Stimulated activated CD8-positive, alpha-beta memory T cell treated with anti-CD3 and anti-CD28 coated beads, Interleukin-12 subunit alpha, Interleukin-12 subunit beta, amount 100 ng/mL, for 1 hour (primary cell): Measurements from ENCODE around the gene CHRNG.

Experiments
- DNase-seq: peaks from one replicate; pipeline ENCODE4 v3.0.0-alpha.2; 2020; ENCODE audit warnings: low read depth

The CHRNG gene

GRCh38 chr2:232505856-232506255, 33.6 kb upstream of the CHRNG start:
- DNase-seq: no peak

DNA sequence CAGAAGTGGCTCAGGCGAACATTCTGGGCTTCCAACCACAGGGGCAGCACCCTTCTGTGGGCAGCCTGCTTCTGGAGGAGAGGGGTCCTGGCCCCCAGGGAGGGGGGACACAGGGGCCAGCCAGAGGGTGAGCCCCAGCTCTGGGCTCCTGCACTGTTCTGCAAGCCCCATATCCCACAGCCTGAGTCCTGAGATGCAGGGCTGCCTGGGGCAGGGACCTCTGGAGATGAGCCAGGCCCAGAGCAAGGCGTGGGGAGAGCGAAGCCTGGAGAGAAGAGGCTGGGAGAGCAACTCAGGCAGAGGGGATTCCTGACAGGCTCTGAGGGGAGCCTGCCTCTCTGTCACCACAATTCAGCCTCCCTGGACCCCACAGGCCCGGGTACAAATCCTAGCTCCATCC, 32.8 kb upstream of the CHRNG start:
- no peak for DNase-seq

DNA sequence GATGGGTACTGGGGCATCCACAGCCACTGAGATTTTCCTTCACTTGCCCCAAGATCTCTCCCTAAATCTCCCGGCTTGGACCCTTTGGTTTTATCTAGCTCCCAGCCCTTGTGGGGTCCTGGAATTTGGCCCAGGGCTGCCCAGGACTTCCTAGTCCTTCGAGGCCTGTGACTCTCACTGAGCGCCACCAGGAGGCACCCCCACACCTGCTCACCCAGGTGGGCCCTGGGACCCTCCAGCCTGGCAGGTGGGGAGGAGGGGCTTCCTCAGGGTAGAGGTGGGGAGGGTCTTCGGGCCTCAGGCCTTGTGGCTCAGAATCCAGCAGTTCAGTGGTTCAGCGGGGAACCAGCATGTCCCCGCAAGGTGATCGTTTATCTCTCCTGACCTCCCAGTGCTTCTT, 31.2 kb upstream of the CHRNG start:
- no peak for DNase-seq

DNA sequence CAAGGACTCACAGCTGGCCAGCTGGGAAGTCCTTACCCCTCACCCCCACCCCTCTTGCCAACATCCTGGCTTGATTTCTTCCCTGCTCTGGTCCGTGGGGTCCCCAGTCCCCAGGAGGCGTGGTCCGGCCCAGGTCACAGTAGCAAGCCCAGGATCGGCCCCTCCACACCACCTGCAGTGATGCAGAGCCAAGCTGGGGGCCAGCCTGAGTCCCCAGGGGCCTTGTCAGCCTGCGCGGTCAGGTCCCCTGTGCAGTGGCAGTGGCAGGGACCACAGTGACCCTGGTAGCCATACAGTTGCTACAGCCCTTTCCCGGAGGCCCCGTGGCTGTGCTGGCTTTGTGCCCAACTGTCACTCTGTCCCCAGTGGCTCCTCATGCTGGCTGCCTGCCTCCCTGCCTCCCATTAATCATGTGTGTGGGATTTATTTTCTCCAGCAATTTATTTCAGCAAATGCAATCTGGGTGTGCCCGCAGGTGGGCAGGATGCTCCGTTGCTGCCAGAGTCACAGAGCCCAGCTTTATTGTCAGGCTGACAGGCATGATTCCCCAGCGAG, 28.1 kb upstream of the CHRNG start:
- DNase-seq: no peak

DNA sequence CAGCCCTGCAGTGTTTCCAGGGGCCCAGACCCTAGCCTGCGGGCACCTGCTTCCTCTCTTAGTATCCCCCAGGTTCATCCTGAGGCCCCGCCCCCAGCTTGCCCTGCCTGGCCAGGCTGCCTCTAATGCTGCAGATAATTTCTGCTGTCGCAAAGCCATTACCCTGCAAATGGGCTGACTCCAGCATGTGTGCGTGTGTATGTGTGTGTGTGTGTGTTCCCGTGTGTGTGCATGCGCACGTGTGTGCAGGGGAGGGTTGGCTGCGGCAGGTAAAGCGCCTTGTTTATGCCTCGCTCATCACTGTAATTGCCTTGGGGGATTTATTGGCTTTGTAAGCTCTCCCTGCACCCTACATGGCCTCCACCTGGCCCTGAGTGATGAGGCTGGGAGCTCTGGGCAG, 26.9 kb upstream of the CHRNG start:
- DNase-seq: no peak

GRCh38 chr2:232513353-232513752, 26.1 kb upstream of the CHRNG start:
- DNase-seq: no peak

GRCh38 chr2:232515639-232516038, 23.9 kb upstream of the CHRNG start:
- DNase-seq: no peak

DNA sequence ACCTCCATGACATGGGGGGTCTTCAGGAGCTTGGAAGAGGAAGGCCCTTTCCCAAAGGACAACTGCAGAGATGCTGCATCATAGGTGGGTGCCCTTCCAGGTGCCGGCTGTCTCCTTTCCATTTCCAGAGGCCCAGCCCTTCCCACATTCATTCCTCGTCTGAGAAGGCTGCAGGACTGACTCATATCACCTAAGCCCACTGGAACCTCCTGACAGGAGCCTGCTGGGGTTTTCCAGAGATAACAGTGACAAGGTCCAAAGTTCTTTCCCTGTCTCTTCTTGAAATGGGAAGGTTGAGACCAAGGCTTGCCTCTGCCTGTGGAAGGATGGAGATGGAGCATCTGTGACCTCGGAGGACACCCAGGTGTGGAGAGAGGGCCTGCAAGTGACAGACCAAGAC, 22.9 kb upstream of the CHRNG start:
- no peak for DNase-seq

GRCh38 chr2:232518844-232519243, 20.6 kb upstream of the CHRNG start:
- DNase-seq: no peak

DNA sequence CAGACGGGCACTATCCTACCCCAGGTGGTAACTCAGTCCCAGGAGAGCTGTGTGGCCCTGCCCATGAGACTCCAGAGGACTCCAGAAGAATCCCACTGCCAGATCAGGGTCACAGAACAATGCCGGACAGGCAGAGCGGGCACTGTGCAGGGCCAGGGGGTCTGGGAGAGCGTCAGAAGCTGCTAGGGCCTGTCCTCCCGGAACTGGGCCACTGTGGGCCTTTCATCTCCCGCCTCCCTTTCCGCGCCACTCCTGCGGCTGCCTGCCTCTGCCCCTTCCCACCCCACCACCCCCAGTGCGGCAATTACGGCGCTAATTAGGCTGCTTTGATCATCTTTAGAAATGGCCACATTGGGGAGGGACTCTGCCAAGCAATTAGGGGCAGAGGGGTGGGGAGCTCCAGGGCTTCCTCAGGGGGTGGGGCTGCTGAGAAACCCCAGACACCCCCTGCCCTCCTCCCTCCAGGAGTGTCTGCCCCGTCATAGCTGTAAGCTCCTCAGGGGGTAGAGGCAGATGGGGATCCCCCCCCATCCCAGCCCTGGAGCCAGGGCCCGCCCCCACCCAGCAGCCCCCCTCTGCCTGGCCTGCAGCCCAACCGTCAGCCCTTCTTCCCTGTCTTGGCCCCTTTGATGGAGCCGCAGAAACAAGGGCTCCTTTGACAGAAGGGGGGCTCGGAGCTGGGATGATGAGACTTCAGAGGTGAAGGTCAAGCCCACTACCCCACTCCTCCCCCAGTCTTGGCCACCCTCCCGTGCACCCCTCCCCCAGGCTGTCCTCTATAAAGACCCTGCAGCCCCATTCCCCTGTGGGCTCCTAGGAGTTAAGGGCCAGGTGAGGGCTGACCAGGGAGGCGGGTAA, 19.7 kb upstream of the CHRNG start, which contains the start of gene PRSS56:
TSS of gene PRSS56 (plus strand) at position 808 of the 858 bp plus-strand sequence. CDS start 211 bp downstream, outside the sequence.
- DNase-seq: no peak

DNA sequence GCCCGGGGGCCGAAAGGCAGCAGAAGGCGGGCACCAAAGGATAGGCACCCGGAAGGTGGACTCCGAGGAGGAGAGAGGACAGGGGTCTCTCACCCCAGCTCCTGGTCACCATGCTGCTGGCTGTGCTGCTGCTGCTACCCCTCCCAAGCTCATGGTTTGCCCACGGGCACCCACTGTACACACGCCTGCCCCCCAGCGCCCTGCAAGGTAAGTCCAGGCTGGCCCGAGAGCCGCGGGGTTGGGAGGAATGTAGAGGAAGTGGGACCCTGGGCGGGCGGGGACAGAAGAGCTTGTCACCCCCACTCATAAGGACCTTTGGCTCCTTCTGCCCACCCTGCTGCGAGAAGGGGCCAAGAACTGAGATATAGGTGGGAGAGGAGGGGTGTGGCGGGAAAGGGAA, 19.0 kb upstream of the CHRNG start:
- no peak for DNase-seq

DNA sequence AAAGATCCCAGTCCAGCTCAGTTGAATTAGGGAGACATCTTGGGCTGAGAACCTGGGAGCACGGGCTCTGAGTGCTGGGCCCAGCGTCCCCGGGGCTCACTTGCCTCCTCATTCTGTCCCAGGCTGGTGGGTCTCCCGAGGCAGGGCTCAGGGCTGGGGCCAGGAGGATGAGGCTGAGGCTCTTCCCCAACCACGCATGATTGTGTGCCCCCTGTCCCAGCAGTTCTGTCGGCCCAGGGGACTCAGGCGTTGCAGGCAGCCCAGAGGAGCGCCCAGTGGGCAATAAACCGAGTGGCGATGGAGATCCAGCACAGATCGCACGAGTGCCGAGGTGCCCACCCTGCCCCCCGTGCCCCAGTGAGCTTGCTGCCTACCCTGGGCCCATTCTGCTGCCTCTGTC, 18.4 kb upstream of the CHRNG start:
- no peak for DNase-seq

DNA sequence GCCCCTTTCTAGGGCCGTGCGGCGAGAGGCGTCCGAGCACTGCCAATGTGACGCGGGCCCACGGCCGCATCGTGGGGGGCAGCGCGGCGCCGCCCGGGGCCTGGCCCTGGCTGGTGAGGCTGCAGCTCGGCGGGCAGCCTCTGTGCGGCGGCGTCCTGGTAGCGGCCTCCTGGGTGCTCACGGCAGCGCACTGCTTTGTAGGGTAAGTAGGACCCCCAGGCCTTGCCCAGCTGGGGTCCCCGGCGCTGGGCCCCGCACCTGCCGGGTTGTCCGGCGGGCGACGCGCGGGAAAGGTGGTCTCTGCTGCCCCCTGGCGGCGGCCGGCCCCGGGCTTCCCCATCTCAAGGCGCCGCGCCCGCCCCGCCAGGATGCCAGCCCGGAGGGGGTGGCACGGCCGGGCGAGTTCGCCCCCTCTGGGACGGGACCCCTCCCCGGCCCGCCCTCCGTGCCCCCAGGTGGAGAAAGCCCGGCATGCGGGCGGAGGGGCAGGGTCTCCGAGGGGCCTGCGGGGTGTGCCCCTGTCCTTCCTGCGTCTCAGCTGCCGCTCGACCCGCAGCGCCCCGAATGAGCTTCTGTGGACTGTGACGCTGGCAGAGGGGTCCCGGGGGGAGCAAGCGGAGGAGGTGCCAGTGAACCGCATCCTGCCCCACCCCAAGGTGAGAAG, 17.4 kb upstream of the CHRNG start:
- peak; percentile 52 for DNase-seq

DNA sequence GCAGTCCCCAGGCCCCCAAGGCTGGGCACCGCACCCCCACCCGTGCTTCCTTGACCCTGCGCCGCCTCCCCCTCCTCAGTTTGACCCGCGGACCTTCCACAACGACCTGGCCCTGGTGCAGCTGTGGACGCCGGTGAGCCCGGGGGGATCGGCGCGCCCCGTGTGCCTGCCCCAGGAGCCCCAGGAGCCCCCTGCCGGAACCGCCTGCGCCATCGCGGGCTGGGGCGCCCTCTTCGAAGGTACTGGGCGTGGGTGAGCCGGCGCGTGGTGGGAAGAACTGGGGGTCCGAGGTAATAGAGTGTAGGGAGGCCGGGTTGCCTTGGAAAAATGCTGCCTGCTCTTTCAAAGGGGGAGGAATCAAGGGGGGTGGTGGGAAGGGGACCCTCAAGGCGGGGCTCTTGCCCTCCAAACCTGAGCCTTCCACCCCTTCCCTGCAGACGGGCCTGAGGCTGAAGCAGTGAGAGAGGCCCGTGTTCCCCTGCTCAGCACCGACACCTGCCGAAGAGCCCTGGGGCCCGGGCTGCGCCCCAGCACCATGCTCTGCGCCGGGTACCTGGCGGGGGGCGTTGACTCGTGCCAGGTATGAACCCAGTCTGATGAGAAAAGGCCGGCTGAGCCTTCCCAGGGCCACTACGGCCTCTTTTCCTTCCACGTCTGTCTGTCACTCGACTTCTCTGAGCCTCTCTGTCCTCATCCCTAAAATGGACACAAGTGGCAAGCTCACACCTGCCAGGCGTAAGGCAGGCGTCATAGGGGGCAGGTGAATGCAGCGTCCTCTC, 16.7 kb upstream of the CHRNG start:
- no peak for DNase-seq

- no peak for DNase-seq
These were observed 16.1 kb upstream of the CHRNG start for GRCh38 chr2:232523402-232523681.

DNA sequence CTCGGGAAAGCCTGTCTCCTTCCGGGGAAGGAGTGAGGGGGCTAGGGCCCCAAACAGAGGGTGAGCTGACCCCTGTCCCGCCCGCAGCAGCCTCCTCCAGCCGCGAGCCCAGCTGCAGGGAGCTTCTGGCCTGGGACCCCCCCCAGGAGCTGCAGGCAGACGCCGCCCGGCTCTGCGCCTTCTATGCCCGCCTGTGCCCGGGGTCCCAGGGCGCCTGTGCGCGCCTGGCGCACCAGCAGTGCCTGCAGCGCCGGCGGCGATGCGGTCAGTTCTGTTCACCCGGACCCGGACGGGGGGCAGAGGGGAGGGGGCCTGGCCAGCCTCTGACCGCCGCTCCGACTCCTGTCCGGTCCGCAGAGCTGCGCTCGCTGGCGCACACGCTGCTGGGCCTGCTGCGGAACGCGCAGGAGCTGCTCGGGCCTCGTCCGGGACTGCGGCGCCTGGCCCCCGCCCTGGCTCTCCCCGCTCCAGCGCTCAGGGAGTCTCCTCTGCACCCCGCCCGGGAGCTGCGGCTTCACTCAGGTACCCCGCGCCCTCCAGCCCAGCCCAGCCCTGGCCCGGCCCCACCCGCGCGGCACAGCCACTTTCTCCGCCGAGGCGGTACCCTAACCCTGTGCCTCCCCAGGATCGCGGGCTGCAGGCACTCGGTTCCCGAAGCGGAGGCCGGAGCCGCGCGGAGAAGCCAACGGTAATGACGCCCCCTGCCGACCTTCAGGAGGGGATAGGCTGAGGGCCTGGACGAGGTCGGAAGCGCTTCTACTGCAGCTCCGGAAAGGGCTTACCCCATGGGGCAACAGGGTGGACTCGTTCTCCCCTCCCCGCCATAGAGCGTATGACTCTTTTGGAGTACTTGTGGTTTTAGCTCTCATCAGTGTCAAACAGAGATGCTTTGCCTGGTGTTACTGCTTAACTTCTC, 15.6 kb upstream of the CHRNG start:
- no peak for DNase-seq

GRCh38 chr2:232524771-232525170, 14.7 kb upstream of the CHRNG start:
- DNase-seq: no peak

DNA sequence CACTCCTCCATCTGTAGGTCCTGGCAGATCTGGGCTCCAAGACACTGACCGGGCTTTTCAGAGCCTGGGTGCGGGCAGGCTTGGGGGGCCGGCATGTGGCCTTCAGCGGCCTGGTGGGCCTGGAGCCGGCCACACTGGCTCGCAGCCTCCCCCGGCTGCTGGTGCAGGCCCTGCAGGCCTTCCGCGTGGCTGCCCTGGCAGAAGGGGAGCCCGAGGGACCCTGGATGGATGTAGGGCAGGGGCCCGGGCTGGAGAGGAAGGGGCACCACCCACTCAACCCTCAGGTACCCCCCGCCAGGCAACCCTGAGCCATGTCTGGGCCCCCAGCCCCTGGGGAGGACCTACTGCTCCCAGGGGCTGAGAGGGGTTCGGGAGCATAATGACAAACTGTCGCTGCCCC, 14.3 kb upstream of the CHRNG start:
- no peak for DNase-seq

DNA sequence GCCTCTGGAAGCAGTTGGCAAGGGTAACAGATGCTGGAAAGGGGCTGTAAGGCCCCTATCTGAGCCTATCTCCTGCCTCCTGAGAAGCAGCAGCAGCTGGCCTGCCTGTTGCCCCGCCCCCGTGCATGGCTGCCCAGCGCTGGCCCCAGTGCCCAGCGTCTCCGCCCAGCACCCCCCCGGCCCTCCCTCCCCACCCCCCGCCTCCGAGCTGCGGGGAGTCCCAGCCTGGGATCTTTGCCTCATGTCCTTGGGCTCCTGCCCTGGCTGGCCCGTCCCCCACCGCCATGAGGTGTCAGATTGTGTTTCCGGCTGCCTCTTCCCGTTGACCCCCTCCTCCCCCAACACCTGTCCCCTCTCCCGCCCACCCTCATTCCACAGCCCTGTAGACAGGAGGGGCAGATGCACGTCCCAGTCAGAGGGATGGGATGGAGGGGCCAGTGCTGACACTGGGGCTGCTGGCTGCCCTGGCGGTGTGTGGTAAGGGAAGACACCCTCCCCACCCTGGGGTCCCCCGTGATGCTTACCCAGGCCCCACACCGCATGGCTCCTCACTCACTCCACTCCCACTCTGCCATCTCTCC, 13.6 kb upstream of the CHRNG start, which contains the start of gene CHRND:
TSS of gene CHRND (plus strand) at position 370 of the 581 bp plus-strand sequence. CDS start at position 426, 56 bp downstream.
- DNase-seq: no peak

DNA sequence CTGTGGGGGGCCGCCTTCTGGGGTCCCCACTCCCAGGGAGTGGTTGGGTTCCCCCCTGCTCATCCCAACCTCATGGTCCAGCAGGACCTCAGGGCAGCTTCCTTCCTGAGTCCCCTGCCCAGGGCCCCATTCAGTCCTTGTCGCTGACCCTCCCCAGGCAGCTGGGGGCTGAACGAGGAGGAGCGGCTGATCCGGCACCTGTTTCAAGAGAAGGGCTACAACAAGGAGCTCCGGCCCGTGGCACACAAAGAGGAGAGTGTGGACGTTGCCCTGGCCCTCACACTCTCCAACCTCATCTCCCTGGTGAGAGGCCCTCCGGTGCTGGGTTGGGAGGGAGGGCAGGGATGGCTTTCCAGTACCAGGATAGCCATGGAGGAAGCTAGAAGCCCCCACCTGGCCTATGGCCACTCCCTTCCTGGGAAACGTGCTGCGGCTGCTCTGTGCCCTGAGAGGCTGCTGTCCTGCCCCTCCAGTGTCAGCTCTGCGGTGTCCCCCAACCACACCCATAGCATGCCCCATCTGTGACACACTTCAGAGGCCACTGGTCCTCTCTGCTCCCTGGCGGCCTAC, 13.0 kb upstream of the CHRNG start:
- no peak for DNase-seq
